Erythroblast (primary cell): ENCODE measurements around the gene NCOA5.

Experiments used
- DNase-seq, 2 experiments: peaks; one replicate each; lab custom pipeline; 2025; lab: John Stamatoyannopoulos, UW
- GATA1 ChIP-seq: IDR thresholded peaks from 2 replicates; pipeline ENCODE4 v1.6.1; 2011; ENCODE audit warnings: low read depth, mild to moderate bottlenecking, control low read depth, low read length, moderate library complexity
- POLR2A ChIP-seq: IDR thresholded peaks from 2 replicates; pipeline ENCODE4 v1.6.1; 2011; ENCODE audit warnings: mild to moderate bottlenecking, low read length

Gene NCOA5

DNA sequence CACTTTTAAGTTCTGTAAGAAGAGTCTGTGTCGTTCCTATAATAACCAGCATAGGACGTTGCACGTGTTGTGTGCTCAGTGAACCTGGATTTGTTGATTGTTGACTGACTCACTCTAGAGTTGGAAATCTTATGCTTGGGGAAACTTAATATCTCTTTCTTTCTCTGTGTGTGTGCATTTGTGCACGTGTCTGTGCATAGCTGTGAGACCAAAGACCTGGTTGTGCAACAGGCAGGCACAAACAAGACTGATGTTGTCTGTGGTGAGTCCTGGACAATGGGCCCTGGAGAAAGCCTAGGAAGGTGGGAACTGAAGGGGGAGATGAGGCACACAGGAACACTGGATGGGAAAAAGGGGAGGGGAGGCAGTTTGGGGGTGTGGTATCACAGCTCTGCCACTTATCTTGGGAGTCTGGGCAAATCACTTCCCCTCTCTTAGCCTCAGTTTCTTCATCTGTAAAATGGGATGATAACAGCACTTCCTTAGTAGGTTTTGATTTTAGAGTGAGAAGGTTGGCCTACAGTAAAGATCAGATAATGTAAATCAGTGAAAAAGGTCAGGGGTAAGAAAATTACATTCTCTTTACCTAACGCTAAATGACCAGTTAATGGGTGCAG lies 36.8 kb upstream of the NCOA5 start:
- no peak for DNase-seq
- TF ChIP-seq GATA1 (no peak), POLR2A (no peak)

- DNase-seq: no peak
- no peak for TF ChIP-seq GATA1
- TF ChIP-seq POLR2A: no peak
These were observed 33.9 kb upstream of the NCOA5 start for GRCh38 chr20:46123482-46124245.

GRCh38 chr20:46122516-46123481 lies 33.0 kb upstream of the NCOA5 start:
- TF ChIP-seq POLR2A (no peak), GATA1 (no peak)
- DNase-seq: no peak

GRCh38 chr20:46122071-46122470 lies 32.3 kb upstream of the NCOA5 start:
- TF ChIP-seq POLR2A (no peak), GATA1 (no peak)
- DNase-seq: no peak

DNA sequence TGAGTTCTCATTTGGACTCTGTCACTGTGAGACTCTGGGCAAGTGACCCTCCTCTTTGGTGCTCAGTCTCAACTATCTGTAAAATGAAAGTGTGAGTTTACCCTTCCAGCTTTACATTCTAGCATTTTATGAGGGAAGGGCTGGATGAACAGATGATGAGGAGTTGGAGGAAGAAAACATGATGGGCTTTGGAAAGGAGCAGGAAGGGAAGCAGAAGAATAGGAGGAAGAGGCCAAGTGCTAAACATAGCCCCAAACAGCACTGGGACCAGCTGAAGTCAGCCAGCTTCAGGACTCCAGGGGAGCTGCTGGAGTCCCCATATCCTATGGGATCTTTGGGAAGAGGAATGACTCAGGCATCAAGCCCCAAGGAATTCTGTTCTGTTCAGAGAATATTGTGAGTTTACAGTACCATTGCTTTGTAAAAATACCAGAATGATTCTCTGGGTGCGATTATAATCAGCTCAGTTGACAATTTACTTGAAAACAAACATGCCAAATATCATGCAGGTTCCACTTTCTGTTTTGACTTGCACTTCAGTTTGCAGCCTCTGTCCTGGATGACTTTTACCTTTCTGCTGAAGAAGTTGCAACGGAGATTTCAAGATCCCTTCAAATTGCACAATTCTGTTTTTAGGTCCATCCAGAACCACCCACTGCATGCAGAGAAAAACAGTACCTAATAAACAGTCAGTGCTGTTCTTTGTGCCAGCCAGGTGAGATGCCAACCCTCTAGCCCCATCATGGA lies 31.6 kb upstream of the NCOA5 start:
- no peak for DNase-seq
- TF ChIP-seq POLR2A: no peak
- no peak for TF ChIP-seq GATA1

DNA sequence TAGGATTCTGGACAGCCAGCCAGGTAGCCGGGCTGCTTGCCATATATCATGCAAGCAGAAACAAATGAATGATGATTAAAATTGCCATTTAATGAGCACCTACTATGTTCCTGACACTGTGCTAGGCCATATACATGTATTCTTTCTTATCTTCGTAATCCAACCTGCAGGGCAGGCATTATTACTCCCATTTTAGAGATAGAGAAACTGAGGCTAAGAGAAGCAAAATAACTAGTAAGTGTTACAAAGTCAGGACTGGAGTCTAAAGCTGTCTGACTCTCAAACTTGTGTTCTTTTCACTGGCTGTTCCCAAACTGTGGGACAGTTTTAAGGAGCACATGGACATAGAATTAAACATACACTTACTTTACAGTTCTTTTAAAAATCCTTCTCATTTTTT lies 30.4 kb upstream of the NCOA5 start:
- no peak for TF ChIP-seq POLR2A
- no peak for TF ChIP-seq GATA1
- no peak for DNase-seq

GRCh38 chr20:46119547-46119946 lies 29.8 kb upstream of the NCOA5 start:
- no peak for DNase-seq
- no peak for TF ChIP-seq GATA1
- no peak for TF ChIP-seq POLR2A

DNA sequence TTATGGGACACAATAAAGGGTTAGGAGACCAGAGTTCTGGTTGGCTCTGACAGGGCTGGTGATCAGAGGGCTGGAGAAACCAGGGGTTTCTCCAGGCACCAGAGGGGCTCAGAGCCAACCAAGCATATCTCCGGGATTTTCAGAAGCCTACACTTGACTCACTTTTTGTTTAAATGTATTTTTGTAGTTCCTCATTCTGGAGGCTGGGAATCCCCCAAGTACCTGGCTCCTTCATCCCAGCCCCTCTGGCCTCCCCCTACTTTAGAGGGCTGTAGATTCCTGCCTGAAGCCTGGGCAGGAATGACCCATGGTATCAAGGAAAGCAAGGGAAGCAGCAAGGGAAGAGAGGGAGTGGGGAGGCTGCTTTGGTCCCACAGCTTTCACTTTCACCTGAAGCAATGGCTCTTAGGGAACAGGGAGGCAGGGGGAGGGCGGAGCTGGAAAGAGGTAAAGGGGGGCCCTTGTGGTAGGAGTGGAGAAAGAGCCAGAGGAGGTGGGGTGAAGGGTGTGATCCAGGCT lies 29.3 kb upstream of the NCOA5 start:
- DNase-seq: no peak

DNA sequence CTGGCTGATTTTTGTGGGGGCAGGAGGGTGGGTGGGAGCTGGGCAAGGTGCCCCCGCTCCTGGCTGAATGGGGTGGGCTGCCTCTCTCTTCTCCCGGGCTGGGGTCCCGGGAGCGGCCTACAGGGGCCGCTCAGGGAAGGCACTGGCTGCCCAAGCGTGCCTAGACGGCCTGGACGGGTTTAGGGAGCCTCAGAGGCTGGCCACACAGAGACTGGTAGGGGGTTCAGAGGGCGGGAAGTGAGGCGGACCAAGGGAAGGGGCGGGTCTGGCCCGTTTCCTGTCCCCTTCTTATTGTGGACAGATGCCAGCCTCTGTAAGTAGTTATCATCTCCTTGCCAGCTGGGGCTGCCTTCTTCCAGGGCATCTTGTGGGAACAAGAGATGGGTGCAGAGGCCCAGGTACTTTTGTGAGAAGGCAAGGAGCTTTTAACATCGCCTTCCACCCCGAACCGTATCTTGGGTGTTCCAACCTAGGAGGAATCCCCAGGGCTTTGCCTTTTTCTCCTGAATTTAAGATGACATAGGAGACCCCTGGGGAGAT lies 28.8 kb upstream of the NCOA5 start:
- no peak for DNase-seq
- TF ChIP-seq GATA1 (no peak), POLR2A (peak; percentile 28)

More for the DNA sequence above, 29.3 kb upstream of the NCOA5 start:
- TF ChIP-seq POLR2A (no peak), GATA1 (no peak)

DNA sequence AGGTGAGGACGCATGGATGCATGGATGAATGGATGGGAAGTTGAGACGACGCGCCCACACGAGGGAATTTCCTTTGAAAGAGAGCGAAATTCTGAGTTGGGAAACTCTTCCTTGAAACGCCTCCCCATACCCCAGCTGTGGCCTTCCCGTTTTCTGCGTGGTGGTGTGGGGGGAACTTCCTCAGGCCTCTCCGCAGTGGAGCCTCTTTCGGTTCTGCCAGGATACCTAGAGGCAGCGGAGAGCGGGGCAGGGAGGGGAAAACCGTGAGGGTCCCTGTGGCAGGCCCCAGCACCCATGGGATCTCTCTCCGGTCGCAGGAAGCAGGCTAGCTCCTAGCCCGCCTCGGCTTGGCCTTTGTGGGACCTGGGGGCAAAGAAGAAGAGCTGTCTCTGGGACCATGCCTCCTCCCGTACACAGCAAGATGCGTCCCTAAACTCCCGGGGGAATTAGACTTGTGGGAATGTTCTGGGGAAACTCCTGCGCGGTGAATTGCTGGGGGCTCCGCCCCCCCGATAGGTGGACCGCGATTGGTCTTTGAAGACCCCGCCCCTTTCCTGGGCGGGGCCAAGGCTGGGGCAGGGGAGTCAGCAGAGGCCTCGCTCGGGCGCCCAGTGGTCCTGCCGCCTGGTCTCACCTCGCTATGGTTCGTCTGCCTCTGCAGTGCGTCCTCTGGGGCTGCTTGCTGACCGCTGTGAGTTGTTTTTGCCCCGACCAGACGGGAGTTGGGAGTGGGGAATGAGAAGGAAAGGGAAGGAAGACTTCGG lies 28.1 kb upstream of the NCOA5 start, which contains the start of gene CD40:
CD40 (plus strand) TSS at position 611 of the 764 bp plus-strand sequence; CDS start at position 641, 30 bp downstream.
- TF ChIP-seq GATA1 (no peak), POLR2A (no peak)
- peak; percentile 46 to 58 for DNase-seq

DNA sequence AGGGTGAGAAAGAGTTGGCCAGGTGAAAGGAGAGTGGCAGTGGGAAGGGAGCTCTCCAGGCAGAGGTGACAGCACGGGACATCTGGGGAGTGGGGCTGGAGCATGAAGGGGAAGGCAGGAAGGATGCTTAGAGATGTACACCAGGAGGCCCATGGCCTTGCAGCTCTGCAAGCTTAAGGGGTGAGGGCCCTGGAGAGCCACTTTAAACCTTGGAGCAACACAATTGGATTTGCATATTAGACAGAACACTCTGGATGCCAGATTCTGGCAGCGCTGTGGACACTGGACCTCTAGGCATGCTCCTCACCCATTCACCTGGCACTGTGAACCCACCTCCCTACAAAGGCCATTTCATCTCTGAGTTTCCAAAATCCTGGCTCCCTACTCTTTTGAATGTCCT lies 24.7 kb upstream of the NCOA5 start:
- DNase-seq: no peak
- TF ChIP-seq POLR2A (no peak), GATA1 (no peak)

GRCh38 chr20:46113113-46113470 lies 23.3 kb upstream of the NCOA5 start:
- no peak for DNase-seq
- TF ChIP-seq GATA1: no peak
- TF ChIP-seq POLR2A: no peak
